ENCODE results near the gene GRID1. TPM values are rescaled to one million over a fixed set of nuclear protein-coding genes. Genes with fewer than 3 reads are reported as not detected.

The GRID1 gene
- total RNA-seq, 1 donor from 2014 or later: 0.22 TPM

GRCh38 chr10:86254081-86254480, 112.5 kb downstream of the GRID1 start:
- Mint-ChIP-seq H3K9me3 (ENCODE audit: low read depth) (peaks cover 7% of the 10 kb centered on the region), H3K36me3 (ENCODE audit: insufficient read depth) (no peaks in the 10 kb centered on the region), H3K27me3 (peaks cover 9% of the 10 kb centered on the region), H3K4me3 (ENCODE audit: low read depth) (no peak overlapping the region), H3K27ac (peak overlapping the region; percentile 15), H3K4me1 (ENCODE audit: low read depth) (peaks cover 2% of the 10 kb centered on the region)
- DNase-seq (ENCODE audit: low spot score, unreplicated experiment): no peak
- no peak for TF ChIP-seq CTCF (IDR thresholded peaks at IDR 0.05; ENCODE audit: unreplicated experiment)

GRCh38 chr10:86253091-86254072, 113.2 kb downstream of the GRID1 start:
- peaks cover 7% of the 10 kb centered on the region for H3K9me3 Mint-ChIP-seq (ENCODE audit: low read depth)
- no peak for DNase-seq (ENCODE audit: low spot score, unreplicated experiment)
- peaks cover 2% of the 10 kb centered on the region for H3K4me1 Mint-ChIP-seq (ENCODE audit: low read depth)
- peaks cover 9% of the 10 kb centered on the region for H3K27me3 Mint-ChIP-seq
- no peak overlapping the region for H3K4me3 Mint-ChIP-seq (ENCODE audit: low read depth)
- H3K27ac Mint-ChIP-seq: peak overlapping the region; percentile 15
- TF ChIP-seq CTCF (IDR thresholded peaks at IDR 0.05; ENCODE audit: unreplicated experiment): no peak
- no peaks in the 10 kb centered on the region for H3K36me3 Mint-ChIP-seq (ENCODE audit: insufficient read depth)

- Mint-ChIP-seq H3K4me3 (ENCODE audit: low read depth) (no peak overlapping the region), H3K27ac (no peak overlapping the region), H3K36me3 (ENCODE audit: insufficient read depth) (no peaks in the 10 kb centered on the region), H3K27me3 (peaks cover 9% of the 10 kb centered on the region), H3K4me1 (ENCODE audit: low read depth) (peaks cover 2% of the 10 kb centered on the region), H3K9me3 (ENCODE audit: low read depth) (peaks cover 7% of the 10 kb centered on the region)
- TF ChIP-seq CTCF (IDR thresholded peaks at IDR 0.05; ENCODE audit: unreplicated experiment): no peak
- DNase-seq (ENCODE audit: low spot score, unreplicated experiment): no peak
Measured at GRCh38 chr10:86252556-86252955, 114.0 kb downstream of the GRID1 start.

GRCh38 chr10:86252079-86252478, 114.5 kb downstream of the GRID1 start:
- Mint-ChIP-seq H3K27me3 (peaks cover 9% of the 10 kb centered on the region), H3K4me3 (ENCODE audit: low read depth) (no peak overlapping the region), H3K4me1 (ENCODE audit: low read depth) (peaks cover 2% of the 10 kb centered on the region), H3K27ac (no peak overlapping the region), H3K9me3 (ENCODE audit: low read depth) (peaks cover 7% of the 10 kb centered on the region), H3K36me3 (ENCODE audit: insufficient read depth) (no peaks in the 10 kb centered on the region)
- no peak for DNase-seq (ENCODE audit: low spot score, unreplicated experiment)
- no peak for TF ChIP-seq CTCF (IDR thresholded peaks at IDR 0.05; ENCODE audit: unreplicated experiment)

- DNase-seq (ENCODE audit: low spot score, unreplicated experiment): no peak
- Mint-ChIP-seq H3K4me3 (ENCODE audit: low read depth) (no peak overlapping the region), H3K4me1 (ENCODE audit: low read depth) (peaks cover 2% of the 10 kb centered on the region), H3K27ac (no peak overlapping the region), H3K27me3 (peaks cover 9% of the 10 kb centered on the region), H3K36me3 (ENCODE audit: insufficient read depth) (no peaks in the 10 kb centered on the region), H3K9me3 (ENCODE audit: low read depth) (peaks cover 7% of the 10 kb centered on the region)
- no peak for TF ChIP-seq CTCF (IDR thresholded peaks at IDR 0.05; ENCODE audit: unreplicated experiment)
Measured at GRCh38 chr10:86251426-86251825, 115.2 kb downstream of the GRID1 start.

All from progenitor cell of endocrine pancreas (in vitro differentiated cells).